NCI-H1417 (cell line): ENCODE data around the gene PLEKHA5.
A peak's percentile ranks its signal among the peaks of the same experiment; 100 is the strongest.
"Not testable (repeated sequence)": the region's sequence is repeated elsewhere in the genome, so short reads cannot be mapped to it uniquely, and the experiment has no call there.

Experiments
- DNase-seq, 3 experiments: peaks; one replicate each; lab custom pipeline; 2025; lab: John Stamatoyannopoulos, UW

Gene PLEKHA5

GRCh38 chr12:19282133-19282699 is 152.7 kb downstream of the PLEKHA5 start:
- DNase-seq: no peak

GRCh38 chr12:19284658-19285057 is 155.1 kb downstream of the PLEKHA5 start:
- no peak for DNase-seq

GRCh38 chr12:19285793-19286448 is 156.4 kb downstream of the PLEKHA5 start:
- no peak for DNase-seq

GRCh38 chr12:19287302-19287701 is 157.8 kb downstream of the PLEKHA5 start:
- no peak for DNase-seq

GRCh38 chr12:19288161-19288560 is 158.6 kb downstream of the PLEKHA5 start:
- DNase-seq: no peak

GRCh38 chr12:19288603-19289244 is 159.2 kb downstream of the PLEKHA5 start:
- DNase-seq: peak in 2 of 3 experiments; percentile 20 to 79

GRCh38 chr12:19298836-19299605 is 169.5 kb downstream of the PLEKHA5 start:
- no peak for DNase-seq

- DNase-seq: no peak
These were observed 170.2 kb downstream of the PLEKHA5 start for GRCh38 chr12:19299765-19300164.

GRCh38 chr12:19301223-19301622 is 171.7 kb downstream of the PLEKHA5 start:
- DNase-seq: no peak

- no peak for DNase-seq
These were observed 172.2 kb downstream of the PLEKHA5 start for GRCh38 chr12:19301688-19302087.

GRCh38 chr12:19302100-19302640 is 172.6 kb downstream of the PLEKHA5 start:
- DNase-seq: no peak

GRCh38 chr12:19303496-19303895 is 174.0 kb downstream of the PLEKHA5 start:
- DNase-seq: no peak

- no peak for DNase-seq
These were observed 174.7 kb downstream of the PLEKHA5 start for GRCh38 chr12:19304149-19304750.

GRCh38 chr12:19305621-19306020 is 176.1 kb downstream of the PLEKHA5 start:
- DNase-seq: not testable (repeated sequence)

GRCh38 chr12:19306366-19306765 is 176.8 kb downstream of the PLEKHA5 start:
- no peak for DNase-seq

GRCh38 chr12:19307451-19307850 is 177.9 kb downstream of the PLEKHA5 start:
- no peak for DNase-seq

GRCh38 chr12:19311165-19311564 is 181.6 kb downstream of the PLEKHA5 start:
- no peak for DNase-seq

GRCh38 chr12:19312637-19313036 is 183.1 kb downstream of the PLEKHA5 start:
- no peak for DNase-seq

GRCh38 chr12:19316425-19316824 is 186.9 kb downstream of the PLEKHA5 start:
- DNase-seq: no peak

- no peak for DNase-seq
These were observed 192.8 kb downstream of the PLEKHA5 start for GRCh38 chr12:19322376-19322775.

GRCh38 chr12:19323805-19324204 is 194.3 kb downstream of the PLEKHA5 start:
- no peak for DNase-seq

- no peak for DNase-seq
These were observed 196.6 kb downstream of the PLEKHA5 start for GRCh38 chr12:19326102-19326501.
